Lower leg skin (tissue), 4 donors: Measurements from ENCODE around the gene TRAPPC3L. TPM values are rescaled to one million over a fixed set of nuclear protein-coding genes. Genes with fewer than 3 reads are reported as not detected.

Source experiments
- DNase-seq, 2 donors: peaks; one replicate each; pipeline ENCODE4 v3.0.0-alpha.2; 2019; ENCODE audit warnings: low spot score in 2 of 2
- H3K4me3 ChIP-seq: fragments of 200-600 bp; sonication (generic); 2 replicates; pipeline ENCODE4 v1.5.1; 2017; ENCODE audit warnings: mild to moderate bottlenecking, low read depth; ENCODE audit not compliant: poor library complexity, severe bottlenecking
- POLR2A ChIP-seq, 2 donors: fragments of 450-650 bp; IDR thresholded peaks; one replicate each; pipeline ENCODE4 v1.6.1; 2016 to 2017; ENCODE audit warnings: antibody characterized with exemption in 2 of 2, mild to moderate bottlenecking in 1 of 2, moderate library complexity in 1 of 2
- WGBS, 2 donors: methylation state at CpG; one replicate each; pipeline ENCODE4 v1.1.5; 2018; 5-methylcytosine and 5-hydroxymethylcytosine counted together
- intact Hi-C: fragments of 100-400 bp; cut with DNase I; formaldehyde crosslinking; loops from one replicate; pipeline ENCODE4 v1.15.0; 2023; ENCODE audit warnings: low total_unique reads
- total RNA-seq, 4 donors: library from RNA; depleted of rRNA; stranded (reverse); fragments of >200 nt; gene quantifications; one replicate each; pipeline ENCODE4 v1.1.0, GENCODE V29; 2016
- TF ChIP-seq, protein P1 (sequence below), 3 donors: fragments of 450-650 bp; IDR thresholded peaks; one replicate each; pipeline ENCODE4 v1.5.1; 2016; ENCODE audit warnings: antibody characterized with exemption in 3 of 3, mild to moderate bottlenecking in 3 of 3, moderate library complexity in 2 of 3

Gene TRAPPC3L
- total RNA-seq, 4 donors from 2014 or later: not detected

DNA sequence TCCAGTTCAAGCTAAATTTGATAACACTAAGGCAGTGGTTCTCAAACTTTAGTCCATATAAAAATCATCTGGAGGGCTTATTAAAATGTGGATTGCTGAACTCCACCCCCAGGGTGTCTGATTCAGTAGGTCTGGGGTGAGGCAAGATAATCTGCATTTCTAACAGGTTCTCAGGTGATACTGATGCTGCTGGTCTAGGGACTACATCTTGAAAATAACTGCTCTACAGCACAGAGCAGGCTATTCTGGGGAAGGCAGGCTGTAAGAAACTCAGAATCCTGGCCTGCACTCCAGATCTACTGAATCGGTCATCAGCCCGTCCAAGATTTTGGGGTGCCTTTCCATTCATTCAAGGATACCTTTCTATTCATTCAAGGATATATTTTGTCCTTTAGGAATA is 22.6 kb downstream of the TRAPPC3L start:
- DNase-seq: no peak
- intact Hi-C loops: no loop called here
- 89 to 100% methylated on average over 2 of the region's 2 CpGs for WGBS, 2 donors
- TF ChIP-seq, protein P1, sequence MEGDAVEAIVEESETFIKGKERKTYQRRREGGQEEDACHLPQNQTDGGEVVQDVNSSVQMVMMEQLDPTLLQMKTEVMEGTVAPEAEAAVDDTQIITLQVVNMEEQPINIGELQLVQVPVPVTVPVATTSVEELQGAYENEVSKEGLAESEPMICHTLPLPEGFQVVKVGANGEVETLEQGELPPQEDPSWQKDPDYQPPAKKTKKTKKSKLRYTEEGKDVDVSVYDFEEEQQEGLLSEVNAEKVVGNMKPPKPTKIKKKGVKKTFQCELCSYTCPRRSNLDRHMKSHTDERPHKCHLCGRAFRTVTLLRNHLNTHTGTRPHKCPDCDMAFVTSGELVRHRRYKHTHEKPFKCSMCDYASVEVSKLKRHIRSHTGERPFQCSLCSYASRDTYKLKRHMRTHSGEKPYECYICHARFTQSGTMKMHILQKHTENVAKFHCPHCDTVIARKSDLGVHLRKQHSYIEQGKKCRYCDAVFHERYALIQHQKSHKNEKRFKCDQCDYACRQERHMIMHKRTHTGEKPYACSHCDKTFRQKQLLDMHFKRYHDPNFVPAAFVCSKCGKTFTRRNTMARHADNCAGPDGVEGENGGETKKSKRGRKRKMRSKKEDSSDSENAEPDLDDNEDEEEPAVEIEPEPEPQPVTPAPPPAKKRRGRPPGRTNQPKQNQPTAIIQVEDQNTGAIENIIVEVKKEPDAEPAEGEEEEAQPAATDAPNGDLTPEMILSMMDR (IDR thresholded peaks at IDR 0.05): no peak
- no peak for TF ChIP-seq POLR2A (IDR thresholded peaks at IDR 0.05)
- H3K4me3 ChIP-seq: no peak overlapping the region

DNA sequence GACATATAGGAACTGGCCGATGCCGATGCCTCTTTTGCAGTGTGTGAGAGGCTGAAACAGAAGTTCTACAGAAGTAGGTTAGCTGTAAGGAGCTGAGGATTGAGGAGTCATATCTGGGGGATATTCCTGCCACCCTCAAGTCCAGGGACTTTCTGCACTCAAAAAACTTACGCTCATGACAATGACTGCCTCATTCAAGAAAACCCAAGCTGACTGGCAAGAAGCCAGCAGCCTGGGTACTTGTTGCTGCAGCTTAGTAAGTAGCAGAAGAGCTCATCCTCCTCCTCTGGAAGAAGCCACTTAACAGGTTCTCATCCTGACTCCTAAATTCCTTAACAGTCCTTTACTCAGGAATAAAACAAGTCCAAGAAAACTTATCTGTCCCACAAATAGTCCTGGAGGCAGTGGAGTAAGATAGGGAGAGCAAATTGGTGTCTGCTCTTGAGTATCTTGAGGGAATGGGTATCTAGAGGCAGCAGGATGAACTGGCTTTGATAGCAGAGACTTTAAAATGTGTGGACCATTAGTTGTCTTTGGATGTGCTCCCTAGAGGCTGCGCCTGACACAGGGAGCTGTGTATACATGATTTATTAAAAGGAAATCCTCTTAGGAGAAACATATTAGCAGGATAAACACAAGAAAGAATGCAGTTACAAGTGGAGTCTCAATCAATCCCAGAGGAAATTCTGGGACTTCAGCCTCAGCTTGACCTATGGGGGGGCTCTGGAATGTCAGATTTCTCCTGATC is 26.7 kb downstream of the TRAPPC3L start:
- TF ChIP-seq, protein P1 (IDR thresholded peaks at IDR 0.05): no peak
- no peak for TF ChIP-seq POLR2A (IDR thresholded peaks at IDR 0.05)
- intact Hi-C loops: no loop called here
- no peak overlapping the region for H3K4me3 ChIP-seq
- DNase-seq: no peak
- 79 to 86% methylated on average over 4 of the region's 4 CpGs for WGBS, 2 donors

DNA sequence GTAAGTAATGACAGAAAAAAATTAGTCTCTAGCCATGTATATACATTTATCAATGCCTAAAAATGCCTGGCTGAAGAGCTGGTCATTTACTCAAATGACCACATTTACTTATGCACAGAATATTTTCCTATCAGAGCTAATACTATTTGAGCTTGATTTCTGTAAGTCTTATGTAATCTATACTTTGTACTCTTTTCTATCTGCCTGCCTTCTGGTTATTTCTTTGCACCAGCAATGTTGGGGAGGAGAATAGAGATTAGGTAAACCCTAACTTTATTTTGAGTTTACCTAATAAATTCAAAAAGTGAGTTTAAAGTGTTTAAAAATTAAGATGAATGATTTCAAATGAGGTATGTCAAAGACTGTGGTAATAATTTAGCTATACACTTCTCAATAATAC is 30.3 kb downstream of the TRAPPC3L start:
- TF ChIP-seq, protein P1 (IDR thresholded peaks at IDR 0.05): no peak
- TF ChIP-seq POLR2A (IDR thresholded peaks at IDR 0.05): no peak
- no peak for DNase-seq
- no peak overlapping the region for H3K4me3 ChIP-seq
- intact Hi-C loops: no loop called here

DNA sequence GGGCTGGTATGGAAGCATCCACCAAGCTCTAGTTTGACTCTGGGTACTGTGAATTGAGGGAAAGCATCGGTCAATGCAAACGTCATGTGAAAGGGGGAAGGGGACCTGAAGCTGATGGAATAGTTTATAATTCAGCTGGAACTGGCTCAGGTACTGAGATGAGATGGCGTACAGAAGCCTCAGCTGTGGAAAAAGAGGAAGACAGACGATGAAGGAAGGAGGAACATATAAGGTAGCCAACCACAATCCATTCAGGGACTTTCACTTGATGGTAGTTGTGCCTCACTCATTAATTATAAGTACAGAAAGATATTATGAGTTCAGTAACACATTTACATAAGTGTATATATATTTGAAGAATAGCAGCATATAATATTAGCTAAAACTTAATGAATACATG is 31.4 kb downstream of the TRAPPC3L start:
- intact Hi-C loops: no loop called here
- TF ChIP-seq POLR2A (IDR thresholded peaks at IDR 0.05): no peak
- TF ChIP-seq, protein P1 (IDR thresholded peaks at IDR 0.05): no peak
- WGBS, 2 donors: 89 to 91% methylated on average over 4 of the region's 4 CpGs
- DNase-seq: no peak
- H3K4me3 ChIP-seq: no peak overlapping the region

DNA sequence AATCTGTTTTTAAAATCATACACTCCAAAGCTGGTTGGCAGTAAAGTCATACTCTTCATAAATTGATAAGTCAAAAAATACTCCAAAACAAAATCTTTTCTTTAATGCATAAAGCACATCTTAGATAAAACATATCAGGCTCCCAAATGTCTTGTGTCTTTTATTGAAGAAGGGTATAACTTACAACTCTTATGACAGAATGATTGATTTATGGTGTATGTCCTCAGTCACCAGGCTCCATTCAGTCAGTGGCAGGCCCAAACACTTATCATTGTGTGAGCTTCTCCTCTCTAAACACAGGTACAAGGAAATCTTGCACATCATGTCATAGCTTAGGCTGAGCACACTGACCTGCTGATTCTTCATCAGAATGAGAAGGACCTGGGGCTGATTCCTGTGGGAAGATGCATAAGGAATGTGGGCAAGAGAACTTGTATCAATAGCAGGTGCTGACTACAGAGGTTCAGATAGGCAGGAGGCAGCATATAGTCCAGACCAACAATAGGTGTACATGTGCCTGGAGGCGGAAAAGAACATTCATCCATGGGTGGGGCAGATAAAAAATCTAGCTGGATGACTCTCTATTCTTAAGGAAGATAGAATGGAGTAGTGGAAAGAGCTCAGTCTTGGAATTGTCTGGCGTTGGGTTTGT is 32.1 kb downstream of the TRAPPC3L start:
- WGBS, 2 donors: 75 to 80% methylated on average over 2 of the region's 2 CpGs
- DNase-seq: no peak
- H3K4me3 ChIP-seq: no peak overlapping the region
- TF ChIP-seq, protein P1 (IDR thresholded peaks at IDR 0.05): no peak
- TF ChIP-seq POLR2A (IDR thresholded peaks at IDR 0.05): no peak
- intact Hi-C loops: no loop called here
